Hematopoietic multipotent progenitor cell treated with erythropoietin and hydrocortisone succinate and interleukin-3 and kit ligand, for 8 days (in vitro differentiated cells): ENCODE measurements around the gene P2RX2.

Source experiments
- DNase-seq: peaks from one replicate; pipeline ENCODE4 v3.0.0-alpha.2; 2015

P2RX2 gene

DNA sequence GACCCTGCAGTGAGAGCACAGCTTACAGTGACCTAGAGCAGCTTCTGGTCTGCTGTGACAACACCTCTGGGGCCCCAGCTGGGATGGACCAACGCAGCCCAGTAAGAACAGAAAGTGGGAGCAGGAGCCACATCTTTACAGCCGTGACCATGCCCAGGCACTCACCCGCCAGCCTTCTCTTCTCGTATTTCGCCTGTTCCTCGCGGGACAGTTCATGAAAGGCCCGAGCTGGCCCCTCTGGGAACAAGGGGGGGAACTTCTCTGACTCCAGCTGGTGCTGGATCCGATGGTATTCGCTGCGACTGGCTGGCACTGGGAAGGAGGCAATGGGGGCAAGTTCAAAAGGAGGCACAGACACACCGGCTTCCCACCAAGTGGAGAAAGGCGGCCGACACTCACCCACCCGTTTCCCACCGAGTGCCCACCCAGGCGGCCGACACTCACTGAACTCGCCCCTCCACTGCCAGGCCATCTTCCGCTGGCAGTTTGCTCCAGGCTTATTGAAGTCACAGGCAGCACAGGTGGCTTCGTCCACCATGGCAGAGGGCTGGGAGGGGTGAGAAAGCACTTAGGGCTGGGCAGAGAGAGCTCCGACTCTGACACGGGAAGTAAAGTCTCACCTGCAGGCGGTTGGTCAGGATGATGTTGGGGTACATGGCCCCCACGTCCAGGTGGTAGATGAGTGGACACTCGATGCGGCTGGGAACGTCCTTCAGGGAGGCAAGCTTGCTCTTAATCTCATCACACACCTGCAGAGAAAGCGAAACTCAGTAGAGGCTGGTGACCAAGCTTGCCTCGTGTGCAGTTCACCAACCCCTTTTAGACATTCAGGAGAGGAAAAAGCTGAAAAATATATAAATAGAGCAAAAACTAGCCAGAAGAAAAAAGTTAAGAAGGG, 49.9 kb downstream of the P2RX2 start:
- DNase-seq = no peak

DNA sequence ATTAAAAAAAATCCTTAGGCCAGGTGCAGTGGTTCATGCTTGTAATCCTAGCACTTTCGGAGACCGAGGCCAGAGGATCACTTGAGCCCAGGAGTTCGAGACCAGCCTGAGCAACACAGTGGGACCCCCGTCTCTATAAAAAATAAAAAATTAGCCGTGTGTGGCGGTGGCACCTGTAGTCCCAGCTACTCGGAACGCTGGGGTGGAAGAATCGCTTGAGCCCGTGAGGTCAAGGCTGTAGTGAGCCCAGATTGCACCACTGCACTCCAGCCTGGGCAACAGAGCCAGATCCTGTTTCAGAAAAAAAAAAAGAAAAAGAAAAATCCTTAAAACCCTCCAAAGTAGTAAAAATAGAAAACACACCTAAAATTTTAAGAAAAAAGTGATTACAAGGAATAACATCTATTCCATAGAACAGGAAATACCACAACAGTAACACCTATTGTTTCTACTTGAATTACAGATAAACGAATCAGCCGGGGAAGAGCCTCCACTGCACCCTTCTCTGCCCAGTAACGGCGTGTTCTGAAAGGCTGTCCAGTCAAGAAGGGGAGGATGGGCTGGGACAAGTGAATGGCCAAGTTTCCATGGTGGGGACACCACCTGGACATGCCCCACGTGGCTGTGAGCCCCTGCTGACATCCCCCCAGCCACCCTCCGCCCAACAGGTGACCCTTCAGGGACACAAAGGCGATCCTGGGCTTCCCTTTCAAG, 50.7 kb downstream of the P2RX2 start:
- DNase-seq = no peak
